HG03571 (cell line): Measurements from ENCODE around the gene VAV3.
"Not testable (repeated sequence)": the region's sequence is repeated elsewhere in the genome, so short reads cannot be mapped to it uniquely, and the experiment has no call there.

Experiments
- ATAC-seq: cut with Tn5 transposase; IDR thresholded peaks from one replicate; pipeline ENCODE4 v1.9.1; 2021; ENCODE audit not compliant: unreplicated experiment

The VAV3 gene

DNA sequence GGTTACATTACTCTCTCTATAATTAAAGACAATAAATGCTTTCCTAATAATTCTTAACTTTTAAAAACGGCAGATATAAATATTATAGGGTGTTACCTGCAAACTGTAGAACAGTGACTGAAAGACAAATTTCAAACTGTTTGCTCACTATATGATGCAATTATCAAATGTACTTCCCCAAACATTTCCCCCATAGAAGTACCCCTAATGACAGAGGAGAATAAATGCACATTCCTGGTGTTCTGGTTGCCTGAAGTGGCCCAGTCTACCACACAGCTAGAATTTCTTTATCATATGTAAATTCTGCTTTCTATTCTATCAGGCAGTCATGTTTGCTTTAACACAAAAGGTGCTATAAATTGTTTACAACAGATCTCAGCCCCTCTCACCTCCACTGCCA lies 70.4 kb downstream of the VAV3 start:
- no peak for ATAC-seq

DNA sequence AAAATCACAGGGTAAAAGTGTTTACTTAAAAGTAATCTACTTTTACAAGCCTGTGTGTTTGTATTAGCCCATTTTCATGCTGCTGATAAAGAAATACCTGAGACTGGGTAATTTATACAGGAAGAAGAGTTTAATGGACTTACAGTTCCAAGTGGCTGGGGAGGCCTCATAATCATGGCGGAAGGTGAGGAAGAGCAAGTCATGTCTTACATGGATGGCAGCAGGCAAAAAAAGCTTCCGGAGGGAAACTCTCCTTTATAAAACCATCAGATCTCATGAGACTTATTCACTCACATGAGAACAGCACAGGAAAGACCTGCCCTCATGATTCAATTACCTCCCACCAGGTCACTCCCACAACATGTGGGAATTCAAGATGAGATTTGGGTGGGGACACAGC lies 71.6 kb downstream of the VAV3 start:
- ATAC-seq: not testable (repeated sequence)

DNA sequence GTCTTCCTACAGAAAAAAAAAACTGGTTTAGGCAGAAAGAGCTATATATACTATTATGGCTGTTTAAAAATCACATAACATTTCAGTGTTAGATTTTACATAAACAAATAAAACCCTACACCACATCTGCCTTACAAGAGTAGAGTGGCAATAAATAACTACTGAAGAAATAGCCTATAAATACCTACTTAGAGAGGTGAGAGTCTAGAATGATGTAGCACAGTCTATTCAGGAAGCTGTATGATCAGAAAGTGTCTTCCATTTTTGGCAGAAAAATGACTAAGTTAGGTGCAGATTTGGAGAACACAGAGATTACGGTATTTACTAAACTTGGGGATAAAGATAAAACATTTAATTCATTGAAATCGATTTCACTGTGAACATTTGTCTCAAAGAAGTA lies 75.5 kb downstream of the VAV3 start:
- ATAC-seq: no peak

DNA sequence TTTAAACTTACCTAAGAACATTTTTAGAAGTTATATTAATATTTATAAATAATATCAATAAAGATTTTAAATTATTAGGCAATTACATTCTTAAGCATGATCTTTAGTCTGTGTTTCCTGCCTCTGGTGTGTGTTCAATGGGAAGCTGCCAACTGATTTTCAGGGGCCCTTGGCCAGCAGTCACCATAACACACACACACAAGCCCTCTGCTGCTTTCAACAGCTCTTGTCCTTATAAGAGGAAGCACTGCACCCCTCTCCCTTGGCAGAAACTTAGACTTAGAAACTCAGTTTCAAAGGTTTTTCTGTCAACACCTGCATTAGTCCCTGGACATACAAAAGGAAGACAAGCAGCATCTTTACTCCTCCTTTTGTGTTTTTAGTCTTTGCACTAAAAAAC lies 81.4 kb downstream of the VAV3 start:
- ATAC-seq: no peak

DNA sequence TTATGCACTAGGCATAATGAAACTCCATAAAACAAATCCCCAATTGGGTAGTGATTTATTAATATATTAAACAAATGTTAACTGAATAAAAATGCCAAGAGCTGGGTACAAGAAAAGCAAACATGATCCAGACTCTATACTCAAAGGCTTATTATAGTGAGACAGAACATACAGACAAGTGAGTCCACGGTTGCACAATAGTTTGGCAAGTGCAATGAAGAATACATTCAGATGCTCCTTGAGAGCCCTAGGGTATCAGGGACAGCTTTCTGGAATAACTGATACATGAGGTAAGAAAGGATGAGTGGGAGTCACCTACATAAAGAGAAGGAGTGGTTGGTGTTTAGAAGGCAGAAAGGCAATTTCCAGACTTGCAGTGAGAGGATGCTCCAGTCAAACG lies 85.1 kb downstream of the VAV3 start:
- no peak for ATAC-seq

DNA sequence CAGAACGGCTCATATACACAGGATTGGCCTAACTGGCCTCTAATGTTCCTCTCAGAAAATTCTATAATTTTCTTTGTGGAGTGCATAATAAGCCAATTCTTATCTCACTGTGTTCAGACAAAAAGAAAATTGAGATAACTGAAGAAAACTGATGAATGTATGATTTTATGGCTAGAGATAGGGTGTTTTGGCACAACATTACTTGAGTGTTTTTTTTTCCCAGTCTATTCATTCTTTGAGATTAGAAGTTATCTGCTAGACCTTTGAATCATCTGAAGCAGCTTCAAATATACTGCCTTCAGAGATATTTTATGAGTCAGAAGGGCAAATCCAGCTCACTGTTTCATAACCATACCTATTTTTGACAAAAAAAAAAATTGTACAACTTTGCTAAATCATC lies 85.6 kb downstream of the VAV3 start:
- no peak for ATAC-seq

DNA sequence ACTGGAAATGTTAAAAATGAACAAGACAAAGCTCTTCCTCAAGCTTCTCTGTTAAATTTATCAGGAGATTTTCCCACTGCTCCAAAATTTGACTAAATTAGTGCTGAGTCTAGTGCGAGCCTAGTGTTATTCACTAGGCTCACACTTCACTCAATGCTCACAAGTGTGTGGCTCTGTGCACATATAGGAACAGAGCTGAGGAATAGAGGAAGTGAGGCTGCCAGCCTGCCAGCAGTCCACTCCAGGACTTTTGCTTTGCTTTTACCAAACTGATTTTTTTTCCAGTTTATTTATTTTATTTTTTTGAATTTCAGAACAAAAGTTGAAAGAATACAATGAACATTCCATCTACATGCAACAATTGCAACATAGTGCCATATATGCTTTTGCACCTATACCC lies 87.2 kb downstream of the VAV3 start:
- no peak for ATAC-seq

DNA sequence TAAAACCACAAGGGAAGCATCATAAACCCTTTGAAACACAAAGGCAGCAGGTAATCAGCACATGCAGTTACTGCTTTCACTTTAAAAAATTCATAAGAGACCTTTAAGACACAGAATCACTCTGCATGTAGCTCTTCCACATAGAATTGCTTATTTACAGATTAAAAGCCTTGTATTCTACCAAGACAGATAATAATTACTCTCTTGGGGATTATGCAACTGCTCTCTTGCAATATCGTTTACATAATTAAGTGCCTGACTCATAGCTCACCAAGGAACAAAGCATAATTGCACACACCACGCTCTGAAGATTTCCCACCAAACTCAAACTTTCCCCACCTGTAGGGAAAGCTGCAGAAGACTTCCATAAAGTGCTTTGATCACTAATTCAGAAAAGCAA lies 87.9 kb downstream of the VAV3 start:
- no peak for ATAC-seq

DNA sequence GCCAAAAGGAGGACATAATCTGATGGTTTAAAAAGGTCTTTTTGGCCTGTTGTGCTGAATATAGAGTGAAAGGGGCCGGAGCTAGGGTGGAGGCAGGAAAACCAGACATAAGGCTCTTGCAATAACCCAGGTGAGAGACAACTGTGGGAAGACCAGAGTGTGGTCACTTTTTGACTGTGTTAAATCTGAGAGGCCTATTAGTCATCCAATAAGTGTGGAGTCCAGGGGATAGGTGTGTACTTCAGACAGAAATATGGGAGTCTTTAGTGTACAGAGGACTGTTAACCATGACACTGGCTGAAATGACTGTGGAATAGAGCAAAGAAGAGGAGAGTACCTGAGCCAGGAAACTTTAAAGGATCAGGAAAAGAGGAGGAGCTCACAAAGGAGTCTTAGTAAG lies 89.3 kb downstream of the VAV3 start:
- no peak for ATAC-seq

DNA sequence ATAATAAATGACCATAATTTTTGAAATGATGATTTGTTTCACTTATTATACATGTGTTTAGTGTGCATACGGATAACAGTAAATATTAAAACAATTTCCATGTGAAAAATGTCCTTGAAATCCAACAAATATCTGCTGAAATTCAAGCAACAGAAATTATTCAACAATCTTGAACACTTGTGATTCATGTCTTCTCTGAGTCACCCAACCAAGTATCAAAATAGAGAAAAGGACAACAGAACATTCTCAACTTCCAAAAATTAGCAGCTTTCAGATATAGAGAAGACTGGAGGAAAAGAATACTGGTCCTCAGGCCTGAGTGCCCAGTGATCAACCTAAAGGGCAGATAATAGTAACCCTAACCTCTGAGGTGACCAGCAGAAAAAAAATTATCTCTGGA lies 90.8 kb downstream of the VAV3 start:
- ATAC-seq: no peak

DNA sequence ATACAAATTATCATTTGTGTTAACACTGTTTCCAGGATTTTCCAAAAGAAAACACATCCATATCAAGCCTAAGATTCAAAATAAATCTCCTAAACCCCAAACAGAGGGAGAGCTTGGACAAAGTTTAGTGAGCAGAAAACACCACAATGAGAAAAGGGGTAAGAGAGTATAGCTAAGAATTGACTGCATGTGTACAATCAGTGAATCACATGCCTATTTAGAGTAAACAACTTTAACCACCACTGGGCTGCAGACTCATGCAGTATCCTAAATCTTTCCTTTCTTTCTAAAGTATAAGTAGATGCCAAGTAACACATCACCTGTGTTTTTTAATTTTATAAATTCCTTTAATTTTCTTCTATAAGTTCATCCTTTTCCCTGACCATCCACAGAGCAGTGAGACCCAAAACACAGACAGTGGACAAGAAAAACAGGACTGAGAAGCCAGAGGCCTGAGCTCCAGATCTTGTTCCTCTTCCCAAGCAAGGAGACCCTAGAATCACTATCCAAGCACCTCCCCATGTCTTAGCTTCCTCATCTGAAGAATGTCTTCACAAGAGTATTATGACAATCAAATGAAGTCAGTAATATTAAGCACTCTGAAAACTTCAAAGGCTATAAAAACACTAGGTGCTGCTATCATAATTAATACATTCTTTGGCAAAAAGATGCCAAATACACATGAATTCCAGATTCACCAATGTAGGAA lies 93.1 kb downstream of the VAV3 start:
- ATAC-seq: no peak

DNA sequence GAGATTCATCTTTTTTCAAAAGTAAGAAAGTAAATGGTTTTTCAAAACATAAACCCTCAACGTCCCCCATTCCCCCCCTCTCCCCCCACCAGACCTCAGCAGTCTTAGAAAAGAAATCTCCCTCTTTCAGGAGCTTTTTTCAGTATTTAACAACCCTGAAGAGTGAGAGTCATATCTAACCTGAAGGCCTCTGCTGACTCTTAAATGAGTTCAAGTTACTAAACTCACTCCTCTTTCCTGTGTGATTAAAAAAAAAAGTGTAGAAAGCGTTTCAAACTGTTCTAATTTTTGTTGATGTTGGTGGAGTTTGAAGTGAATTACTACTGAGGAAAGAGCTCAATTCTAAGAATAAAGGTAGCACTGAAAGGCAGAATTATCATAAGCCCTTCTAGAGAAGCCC lies 93.7 kb downstream of the VAV3 start:
- ATAC-seq: no peak

DNA sequence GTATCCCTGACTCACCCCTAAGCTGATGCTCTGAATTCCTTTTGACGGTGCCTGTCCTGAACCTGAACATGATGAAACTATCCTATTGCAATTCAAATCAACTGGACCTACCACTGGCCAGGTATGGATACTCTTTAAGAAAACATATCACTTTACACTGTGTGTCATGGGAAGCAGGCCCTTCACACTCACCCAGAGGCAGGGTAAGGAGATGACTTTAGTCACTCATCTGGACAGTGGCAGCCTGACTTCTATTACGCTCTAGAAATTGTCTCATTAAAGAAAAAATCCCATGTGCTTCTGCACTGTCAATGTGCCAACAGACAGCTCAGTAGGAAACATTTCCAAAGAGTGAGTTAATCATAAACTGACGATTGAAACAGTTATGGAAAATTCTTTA lies 94.3 kb downstream of the VAV3 start:
- ATAC-seq: no peak

DNA sequence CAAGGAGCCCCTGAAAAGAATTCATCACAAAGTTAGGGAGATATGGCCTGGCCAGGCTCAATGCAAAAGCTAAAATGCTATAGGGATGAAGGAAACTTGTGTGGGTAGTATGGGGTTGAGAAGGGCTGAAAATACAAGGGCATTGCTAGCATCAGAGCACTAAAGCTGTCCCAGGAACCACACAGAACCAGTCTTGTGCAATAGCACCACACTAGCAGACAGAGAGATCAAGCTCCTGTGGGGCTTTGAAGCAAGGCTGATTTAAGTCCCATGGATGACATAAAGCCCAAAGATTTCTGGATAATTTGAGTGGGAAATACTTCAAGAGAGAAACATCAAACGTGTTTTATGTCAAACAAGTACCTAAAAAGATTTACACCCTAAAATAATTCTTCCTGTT lies 97.1 kb downstream of the VAV3 start:
- no peak for ATAC-seq

DNA sequence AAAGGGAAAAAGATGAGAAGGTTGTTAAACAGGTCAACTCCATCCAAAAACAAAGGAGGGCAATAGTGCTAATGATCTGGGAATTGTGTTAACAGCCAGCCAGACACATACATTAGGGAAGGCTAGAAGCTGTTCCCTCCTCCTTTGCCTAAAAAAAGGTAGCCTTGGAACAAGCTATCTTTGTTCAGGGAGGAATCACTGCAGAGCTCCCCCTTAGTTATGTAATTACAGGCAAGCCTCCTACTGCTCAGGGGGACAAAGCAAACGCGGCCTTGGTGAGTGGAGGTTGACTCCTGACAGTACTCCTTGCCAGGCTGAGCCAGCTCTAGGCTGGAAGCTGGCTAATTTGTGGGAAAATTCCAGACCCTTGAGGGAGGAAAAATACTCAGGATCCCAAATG lies 97.6 kb downstream of the VAV3 start:
- no peak for ATAC-seq

DNA sequence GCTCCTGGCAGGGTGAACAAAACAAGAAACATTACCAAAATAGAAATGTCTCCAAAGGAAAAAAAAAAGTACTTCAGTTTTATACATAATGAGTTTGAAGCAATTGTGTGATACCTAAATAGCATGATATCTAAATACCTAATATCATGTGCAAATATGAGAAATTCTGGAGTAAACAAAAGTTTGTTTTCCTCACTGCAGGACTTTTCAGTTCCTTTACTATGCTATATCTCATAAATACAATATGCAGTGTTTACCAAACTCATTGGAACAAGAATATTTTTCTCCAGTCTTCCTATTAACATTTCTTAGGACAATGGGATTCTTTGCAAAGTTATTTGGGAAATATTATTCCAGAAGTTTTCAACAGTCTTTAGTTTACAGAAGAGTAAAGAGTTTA lies 98.1 kb downstream of the VAV3 start:
- no peak for ATAC-seq

DNA sequence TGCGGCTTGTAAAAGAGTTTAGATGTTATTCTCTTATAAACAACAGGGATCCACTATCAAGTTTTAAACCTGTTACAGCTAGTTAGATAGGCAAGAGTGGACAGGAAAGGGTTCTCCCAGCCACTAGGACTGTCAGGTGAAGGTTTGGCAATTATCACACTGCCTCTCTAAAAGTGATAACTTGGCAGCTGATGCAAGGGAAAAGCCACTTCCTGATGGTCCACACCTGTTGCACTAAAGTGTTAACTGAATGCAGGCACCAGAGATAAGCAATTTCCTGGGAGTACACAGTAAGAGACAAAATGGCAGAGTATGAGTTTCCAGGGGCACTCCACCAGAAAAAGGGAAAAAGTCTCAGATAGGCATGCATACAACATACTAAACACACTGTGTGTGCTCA lies 99.4 kb downstream of the VAV3 start:
- ATAC-seq: no peak

DNA sequence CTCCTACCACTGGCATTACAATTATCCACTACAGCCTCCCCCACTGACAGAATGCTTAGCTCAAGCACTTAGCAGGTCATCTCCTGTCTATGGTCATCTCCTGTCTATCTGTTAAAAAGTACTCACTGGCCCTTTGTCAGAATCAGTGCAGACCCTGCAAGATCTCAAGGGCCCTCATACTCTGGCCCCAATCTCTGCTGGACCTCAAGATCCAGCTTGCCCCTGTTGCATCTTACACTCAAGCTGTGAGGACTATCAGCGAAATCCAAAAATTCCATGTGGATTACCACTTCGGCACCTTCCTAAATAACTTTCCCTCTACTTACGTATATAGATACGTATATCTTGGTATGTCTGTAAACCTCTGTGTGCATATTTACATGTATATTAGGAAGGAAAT lies 101.6 kb downstream of the VAV3 start:
- ATAC-seq: no peak

DNA sequence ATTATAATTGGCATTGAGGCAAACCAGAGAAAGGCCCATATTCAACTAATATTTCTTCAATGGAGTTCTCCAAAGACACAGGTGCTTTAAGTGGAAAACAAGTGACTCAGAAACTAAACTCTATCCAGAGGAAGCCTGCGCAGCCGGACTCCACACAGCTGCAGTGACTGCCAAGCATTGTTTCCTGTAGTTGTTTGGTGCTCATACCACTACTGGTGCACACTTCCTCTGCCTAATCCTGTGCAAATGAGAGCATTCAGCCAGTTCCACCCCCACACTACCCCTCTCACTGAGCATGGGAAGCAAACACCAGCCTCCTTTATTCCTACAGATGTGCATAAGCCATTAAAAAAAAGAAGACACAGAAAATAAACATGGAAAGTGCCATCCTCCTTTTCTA lies 102.9 kb downstream of the VAV3 start:
- ATAC-seq: no peak

DNA sequence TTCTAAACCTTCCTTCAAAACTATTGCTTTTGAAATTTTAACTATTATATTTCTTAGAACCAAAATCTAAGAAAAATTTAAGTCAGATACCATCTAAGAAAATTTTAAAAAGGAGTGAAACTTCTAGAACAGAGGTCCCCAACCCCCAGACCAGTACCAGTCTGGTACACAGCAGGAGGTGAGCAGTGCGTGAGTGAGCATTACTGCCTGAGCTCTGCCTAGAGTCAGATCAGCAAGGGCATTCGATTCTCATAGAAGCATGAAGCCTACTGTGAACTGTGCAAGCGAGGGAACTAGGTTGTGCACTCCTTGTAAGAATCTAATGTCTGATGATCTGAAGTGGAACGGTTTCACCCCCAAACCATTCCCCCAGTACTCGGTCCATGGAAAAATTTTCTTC lies 106.7 kb downstream of the VAV3 start:
- no peak for ATAC-seq

DNA sequence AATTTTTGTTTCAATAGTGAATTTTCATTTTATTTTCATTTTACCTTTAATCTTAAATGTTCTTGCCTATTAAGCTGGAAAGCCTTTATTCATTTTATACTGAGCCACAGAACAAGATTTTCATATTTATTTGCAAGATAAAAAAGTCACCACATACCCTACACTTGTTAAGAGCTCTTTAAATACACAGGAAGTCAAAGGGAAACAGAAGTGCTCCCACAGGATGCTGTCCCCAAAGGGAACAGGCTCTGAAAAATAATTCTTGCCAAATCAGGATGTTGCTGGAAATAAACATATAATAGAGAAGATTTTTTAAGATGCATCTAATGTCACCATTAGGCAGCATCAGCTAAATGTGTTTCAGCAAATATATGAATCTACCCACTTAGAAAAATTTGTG lies 113.6 kb downstream of the VAV3 start:
- no peak for ATAC-seq

DNA sequence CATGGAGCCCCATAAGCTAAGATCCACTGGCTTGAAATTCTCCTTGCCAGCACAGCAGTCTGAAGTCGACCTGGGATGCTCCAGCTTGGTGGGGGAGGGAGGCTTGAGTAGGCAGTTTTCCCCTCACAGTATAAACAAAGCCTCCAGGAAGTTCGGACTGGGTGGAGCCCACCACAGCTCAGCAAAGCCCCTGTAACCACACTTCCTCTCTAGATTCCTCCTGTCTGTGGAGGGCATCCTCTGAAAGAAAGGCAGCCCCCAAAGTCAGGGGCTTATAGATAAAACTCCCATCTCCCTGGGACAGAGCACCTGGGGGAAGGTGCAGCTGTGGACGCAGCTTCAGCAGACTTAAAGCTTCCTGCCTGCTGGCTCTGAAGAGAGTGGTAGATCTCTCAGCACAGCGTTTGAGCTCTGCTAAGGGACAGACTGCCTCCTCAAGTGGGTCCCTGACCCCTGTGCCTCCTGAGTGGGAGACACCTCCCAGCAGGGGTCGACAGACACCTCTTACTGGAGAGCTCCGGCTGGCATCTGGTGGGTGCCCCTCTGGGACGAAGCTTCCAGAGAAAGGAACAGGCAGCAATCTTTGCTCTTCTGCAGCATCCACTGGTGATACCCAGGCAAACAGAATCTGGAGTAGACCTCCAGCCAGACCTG lies 120.3 kb downstream of the VAV3 start:
- ATAC-seq: not testable (repeated sequence)

DNA sequence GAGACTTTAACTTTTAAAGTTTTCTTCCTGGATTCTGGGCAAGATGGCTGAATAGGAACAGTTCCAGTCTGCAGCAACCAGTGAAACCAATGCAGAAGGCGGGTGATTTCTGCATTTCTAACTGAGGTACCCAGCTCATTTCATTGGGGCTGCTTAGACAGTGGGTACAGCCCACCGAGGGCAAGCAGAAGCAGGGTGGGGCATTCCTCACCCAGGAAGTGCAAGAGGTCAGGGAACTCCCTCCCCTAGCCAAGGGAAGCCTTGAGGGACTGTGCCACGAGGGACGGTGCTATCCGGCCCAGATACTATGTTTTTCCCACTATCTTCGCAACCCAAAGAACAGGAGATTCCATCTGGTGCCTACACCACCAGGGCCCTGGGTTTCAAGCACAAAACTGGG lies 121.0 kb downstream of the VAV3 start:
- no peak for ATAC-seq
